ENCODE results near the gene KLF4.

The KLF4 gene

DNA sequence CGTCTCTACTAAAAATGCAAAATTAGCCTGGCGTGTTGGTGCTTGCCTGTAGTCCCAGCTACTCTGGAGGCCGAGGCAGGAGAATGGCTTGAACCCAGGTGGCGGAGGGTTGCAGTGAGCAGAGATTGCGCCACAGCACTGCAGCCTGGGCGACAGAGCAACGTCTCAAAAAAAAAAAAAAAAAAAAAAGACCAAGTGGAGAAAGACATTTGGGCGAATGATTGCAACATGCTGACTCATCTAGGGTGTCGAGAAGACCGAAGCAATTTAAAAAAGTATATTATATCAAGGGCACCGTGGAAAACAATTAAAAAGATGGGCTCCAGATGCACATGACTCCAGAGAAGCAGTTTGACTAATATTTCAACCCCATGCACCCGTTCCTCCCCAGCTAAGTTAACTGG is 9.2 kb downstream of the KLF4 start:
- DNase-seq: peak; percentile 46 to 65 (median 61)
- peaks cover 0 to 4% (median 0%) of the 10 kb centered on the region in 4 experiments for H3K4me1 ChIP-seq (ENCODE audit: control extremely low read depth in 1 of 4, control insufficient read depth in 4 of 4, insufficient read depth in 4 of 4, low read length in 3 of 4)
- WGBS (ENCODE audit: insufficient coverage): 72% methylated on average over 10 of the region's 12 CpGs
- ChIA-PET POLR2A (no interaction called here), CTCF (interaction anchor here (0.9 kb wide), 1 partner anchor 1279 kb away, joined by 3 read pairs; no protein-coding TSS in a partner anchor)
- peaks cover 0 to 2% (median 0%) of the 10 kb centered on the region in 4 experiments for H3K36me3 ChIP-seq (ENCODE audit: control insufficient read depth in 4 of 4, insufficient read depth in 4 of 4, low read length in 3 of 4)
- no peak overlapping the region for H3K27ac ChIP-seq (ENCODE audit: insufficient read depth in 1 of 2, low read depth in 1 of 2, low read length in 2 of 2, poor library complexity in 1 of 2, severe bottlenecking in 2 of 2)
- peak overlapping the region in 2 of 7 experiments; percentile 28 to 34 for H3K4me3 ChIP-seq (ENCODE audit: control insufficient read depth in 1 of 7, extremely low read depth in 1 of 7, insufficient read depth in 4 of 7, low read depth in 2 of 7, low read length in 6 of 7)
- H3K27me3 ChIP-seq (replicated peaks in 2 of 5; ENCODE audit: control insufficient read depth in 4 of 5, insufficient read depth in 5 of 5, low read length in 4 of 5): peaks cover 0 to 2% (median under 1%) of the 10 kb centered on the region in 5 experiments
- no peaks in the 10 kb centered on the region for H3K9me3 ChIP-seq (ENCODE audit: control extremely low read depth in 1 of 5, control insufficient read depth in 4 of 5, insufficient read depth in 2 of 5, low read depth in 1 of 5, low read length in 4 of 5)

DNA sequence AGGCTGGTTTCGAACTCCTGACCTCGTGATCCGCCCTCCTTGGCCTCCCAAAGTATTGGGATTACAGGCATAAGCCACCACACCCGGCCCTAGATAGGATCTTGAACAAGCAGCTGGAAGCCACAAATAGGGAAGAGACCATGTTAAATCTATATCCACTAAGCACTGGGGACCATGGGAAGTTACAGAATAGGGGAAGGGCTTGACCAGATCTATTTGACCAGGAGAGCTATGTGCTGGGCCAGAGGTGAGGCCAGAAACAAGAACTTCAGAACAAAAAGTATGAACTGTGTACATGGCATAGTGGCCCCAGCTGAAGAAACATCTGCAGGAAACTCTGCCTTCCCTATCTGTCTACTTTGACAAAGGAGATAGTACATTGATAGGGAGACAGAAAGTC is 10.8 kb downstream of the KLF4 start:
- no peak for DNase-seq
- CTCF ChIA-PET: interaction anchor here (1.4 to 2.1 kb wide), 2 partner anchors 10 to 795 kb away, joined by 4 to 7 read pairs; no protein-coding TSS in a partner anchor
- Histone ChIP-seq H3K4me1 (ENCODE audit: control extremely low read depth in 1 of 4, control insufficient read depth in 4 of 4, insufficient read depth in 4 of 4, low read length in 3 of 4) (peaks cover 0 to 4% (median 0%) of the 10 kb centered on the region in 4 experiments), H3K27me3 (replicated peaks in 2 of 5; ENCODE audit: control insufficient read depth in 4 of 5, insufficient read depth in 5 of 5, low read length in 4 of 5) (no peaks in the 10 kb centered on the region), H3K27ac (ENCODE audit: insufficient read depth in 1 of 2, low read depth in 1 of 2, low read length in 2 of 2, poor library complexity in 1 of 2, severe bottlenecking in 2 of 2) (no peak overlapping the region), H3K9me3 (ENCODE audit: control extremely low read depth in 1 of 5, control insufficient read depth in 4 of 5, insufficient read depth in 2 of 5, low read depth in 1 of 5, low read length in 4 of 5) (no peaks in the 10 kb centered on the region), H3K4me3 (ENCODE audit: control insufficient read depth in 1 of 7, extremely low read depth in 1 of 7, insufficient read depth in 4 of 7, low read depth in 2 of 7, low read length in 6 of 7) (no peak overlapping the region), H3K36me3 (ENCODE audit: control insufficient read depth in 4 of 4, insufficient read depth in 4 of 4, low read length in 3 of 4) (no peaks in the 10 kb centered on the region)
- POLR2A ChIA-PET: interaction anchor here (0.5 kb wide), 1 partner anchor 685 kb away, joined by 3 read pairs; no protein-coding TSS in a partner anchor
- 85% methylated on average over 3 of the region's 4 CpGs for WGBS (ENCODE audit: insufficient coverage)

DNA sequence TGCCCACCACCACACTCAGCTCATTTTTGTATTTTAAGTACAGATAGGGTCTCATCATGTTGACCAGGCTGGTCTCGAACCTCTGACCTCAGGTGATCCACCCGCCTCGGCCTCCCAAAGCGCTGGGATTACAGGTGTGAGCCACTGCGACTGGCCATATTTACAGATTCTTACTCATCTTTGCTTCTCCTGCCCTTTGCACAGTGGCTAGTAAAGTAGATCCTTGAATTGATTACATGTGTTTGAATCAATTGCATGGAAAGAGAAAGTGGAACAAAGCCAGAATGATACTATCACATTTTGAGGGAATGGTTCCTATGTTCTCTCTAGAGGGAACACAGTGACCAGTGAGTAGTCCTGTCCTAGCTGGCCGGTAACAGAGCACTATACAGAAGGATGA is 15.4 kb downstream of the KLF4 start:
- no peak for DNase-seq
- WGBS (ENCODE audit: insufficient coverage): 96% methylated on average over 4 of the region's 6 CpGs
- H3K4me3 ChIP-seq (ENCODE audit: control insufficient read depth in 1 of 7, extremely low read depth in 1 of 7, insufficient read depth in 4 of 7, low read depth in 2 of 7, low read length in 6 of 7): no peak overlapping the region
- no peak overlapping the region for H3K27ac ChIP-seq (ENCODE audit: insufficient read depth in 1 of 2, low read depth in 1 of 2, low read length in 2 of 2, poor library complexity in 1 of 2, severe bottlenecking in 2 of 2)
- H3K36me3 ChIP-seq (ENCODE audit: control insufficient read depth in 4 of 4, insufficient read depth in 4 of 4, low read length in 3 of 4): no peaks in the 10 kb centered on the region
- ChIA-PET CTCF (interaction anchor here (2.6 kb wide), 1 partner anchor 9 kb away, joined by 8 read pairs; no protein-coding TSS in a partner anchor), POLR2A (interaction anchor here (0.6 kb wide), 1 partner anchor 39 kb away, joined by 7 read pairs; no protein-coding TSS in a partner anchor)
- H3K27me3 ChIP-seq (replicated peaks in 2 of 5; ENCODE audit: control insufficient read depth in 4 of 5, insufficient read depth in 5 of 5, low read length in 4 of 5): no peaks in the 10 kb centered on the region
- no peaks in the 10 kb centered on the region for H3K9me3 ChIP-seq (ENCODE audit: control extremely low read depth in 1 of 5, control insufficient read depth in 4 of 5, insufficient read depth in 2 of 5, low read depth in 1 of 5, low read length in 4 of 5)
- no peaks in the 10 kb centered on the region for H3K4me1 ChIP-seq (ENCODE audit: control extremely low read depth in 1 of 4, control insufficient read depth in 4 of 4, insufficient read depth in 4 of 4, low read length in 3 of 4)

DNA sequence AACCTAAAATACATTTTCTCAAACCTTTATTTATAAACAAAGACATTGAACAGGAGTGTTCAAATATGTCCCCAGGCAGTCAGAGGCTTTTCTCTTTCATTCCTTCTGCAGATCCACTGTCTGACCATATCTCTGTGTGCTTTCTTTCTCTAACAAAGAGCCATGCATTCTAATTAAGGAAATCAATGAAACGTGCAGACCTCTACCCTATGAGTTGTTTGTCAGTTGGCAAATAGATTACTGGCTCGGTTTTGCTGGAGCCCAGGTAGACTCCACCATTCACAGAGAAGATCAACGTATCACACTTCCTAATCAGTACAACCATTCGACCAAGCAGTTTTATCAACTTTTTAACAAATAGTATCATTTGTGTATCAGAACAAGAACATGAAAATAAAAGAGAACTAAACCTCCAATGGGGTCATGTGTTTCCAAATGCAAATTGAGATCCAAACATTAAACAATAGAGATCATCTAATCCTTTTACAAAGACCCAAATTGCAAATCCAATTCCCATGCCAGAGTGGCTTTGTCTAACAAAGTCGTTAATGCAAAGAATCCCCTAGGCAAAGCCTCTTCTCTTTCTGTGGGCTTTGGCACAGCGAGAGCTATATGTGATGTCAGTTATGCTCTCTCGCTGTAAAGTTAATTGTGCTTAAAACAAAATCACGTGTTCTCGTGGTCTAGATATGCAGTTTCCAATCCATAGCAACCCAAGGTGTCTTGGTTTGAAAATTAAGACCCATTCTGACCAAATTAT is 16.8 kb downstream of the KLF4 start:
- H3K9me3 ChIP-seq (ENCODE audit: control extremely low read depth in 1 of 5, control insufficient read depth in 4 of 5, insufficient read depth in 2 of 5, low read depth in 1 of 5, low read length in 4 of 5): no peaks in the 10 kb centered on the region
- DNase-seq: no peak
- no peaks in the 10 kb centered on the region for H3K4me1 ChIP-seq (ENCODE audit: control extremely low read depth in 1 of 4, control insufficient read depth in 4 of 4, insufficient read depth in 4 of 4, low read length in 3 of 4)
- CTCF ChIA-PET: no interaction called here
- H3K27me3 ChIP-seq (replicated peaks in 2 of 5; ENCODE audit: control insufficient read depth in 4 of 5, insufficient read depth in 5 of 5, low read length in 4 of 5): peaks cover 0 to under 1% (median 0%) of the 10 kb centered on the region in 5 experiments
- no peak overlapping the region for H3K4me3 ChIP-seq (ENCODE audit: control insufficient read depth in 1 of 7, extremely low read depth in 1 of 7, insufficient read depth in 4 of 7, low read depth in 2 of 7, low read length in 6 of 7)
- H3K36me3 ChIP-seq (ENCODE audit: control insufficient read depth in 4 of 4, insufficient read depth in 4 of 4, low read length in 3 of 4): no peaks in the 10 kb centered on the region
- 83% methylated on average over 2 of the region's 9 CpGs for WGBS (ENCODE audit: insufficient coverage)
- POLR2A ChIA-PET: no interaction called here
- no peak overlapping the region for H3K27ac ChIP-seq (ENCODE audit: insufficient read depth in 1 of 2, low read depth in 1 of 2, low read length in 2 of 2, poor library complexity in 1 of 2, severe bottlenecking in 2 of 2)

DNA sequence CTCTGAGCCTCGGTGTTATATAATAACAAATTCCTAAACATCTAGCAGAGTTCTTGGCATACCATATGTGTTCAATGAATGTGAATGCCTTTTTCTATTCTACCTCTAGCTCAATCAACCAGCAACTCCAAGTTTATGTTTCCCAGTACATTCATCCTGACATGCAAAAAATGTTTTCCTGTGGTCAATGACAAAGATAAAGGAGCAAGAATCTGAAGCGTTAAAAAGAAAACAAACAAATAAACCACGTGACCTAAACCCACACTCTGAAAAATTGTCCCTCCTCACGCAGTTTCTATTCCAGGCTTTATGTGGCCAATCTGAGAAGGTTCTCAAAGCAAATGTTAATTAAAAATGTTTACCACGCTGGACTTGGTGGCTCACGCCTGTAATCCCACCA is 18.0 kb downstream of the KLF4 start:
- 96% methylated on average over 4 of the region's 6 CpGs for WGBS (ENCODE audit: insufficient coverage)
- POLR2A ChIA-PET: no interaction called here

DNA sequence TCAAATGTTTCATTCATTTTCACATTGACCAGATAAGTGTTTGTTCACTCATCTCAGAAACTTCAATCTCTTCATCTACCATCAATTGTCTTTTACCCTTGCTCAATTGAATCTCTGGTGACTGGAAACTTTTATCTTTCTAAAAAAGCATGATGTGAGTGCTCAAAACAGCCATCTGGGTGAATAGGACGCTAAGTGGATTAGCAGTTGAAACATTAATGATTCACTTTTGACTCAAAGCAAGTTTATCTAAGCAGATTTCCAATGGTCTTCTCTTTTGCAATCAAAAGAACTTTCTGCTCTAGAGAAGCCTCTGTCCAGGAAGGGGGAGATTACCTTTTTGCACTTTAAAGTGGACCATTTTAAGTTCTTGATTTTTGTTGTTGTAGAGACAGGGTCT is 22.2 kb downstream of the KLF4 start:
- DNase-seq: no peak
- no peak overlapping the region for H3K27ac ChIP-seq (ENCODE audit: insufficient read depth in 1 of 2, low read depth in 1 of 2, low read length in 2 of 2, poor library complexity in 1 of 2, severe bottlenecking in 2 of 2)
- ChIA-PET POLR2A (no interaction called here), CTCF (no interaction called here)
- H3K4me3 ChIP-seq (ENCODE audit: control insufficient read depth in 1 of 7, extremely low read depth in 1 of 7, insufficient read depth in 4 of 7, low read depth in 2 of 7, low read length in 6 of 7): no peak overlapping the region
- H3K27me3 ChIP-seq (replicated peaks in 2 of 5; ENCODE audit: control insufficient read depth in 4 of 5, insufficient read depth in 5 of 5, low read length in 4 of 5): peaks cover 8 to 38% (median 16%) of the 10 kb centered on the region in 5 experiments
- WGBS (ENCODE audit: insufficient coverage): 100% methylated on average over 1 of the region's 1 CpG
- peaks cover 0 to 14% (median 12%) of the 10 kb centered on the region in 4 experiments for H3K4me1 ChIP-seq (ENCODE audit: control extremely low read depth in 1 of 4, control insufficient read depth in 4 of 4, insufficient read depth in 4 of 4, low read length in 3 of 4)
- no peaks in the 10 kb centered on the region for H3K36me3 ChIP-seq (ENCODE audit: control insufficient read depth in 4 of 4, insufficient read depth in 4 of 4, low read length in 3 of 4)
- no peaks in the 10 kb centered on the region for H3K9me3 ChIP-seq (ENCODE audit: control extremely low read depth in 1 of 5, control insufficient read depth in 4 of 5, insufficient read depth in 2 of 5, low read depth in 1 of 5, low read length in 4 of 5)

More for the DNA sequence above, 18.0 kb downstream of the KLF4 start:
- no peak for DNase-seq
- CTCF ChIA-PET: no interaction called here
- no peak overlapping the region for H3K27ac ChIP-seq (ENCODE audit: insufficient read depth in 1 of 2, low read depth in 1 of 2, low read length in 2 of 2, poor library complexity in 1 of 2, severe bottlenecking in 2 of 2)
- no peaks in the 10 kb centered on the region for H3K4me1 ChIP-seq (ENCODE audit: control extremely low read depth in 1 of 4, control insufficient read depth in 4 of 4, insufficient read depth in 4 of 4, low read length in 3 of 4)
- H3K4me3 ChIP-seq (ENCODE audit: control insufficient read depth in 1 of 7, extremely low read depth in 1 of 7, insufficient read depth in 4 of 7, low read depth in 2 of 7, low read length in 6 of 7): no peak overlapping the region
- peaks cover 0 to 11% (median 4%) of the 10 kb centered on the region in 5 experiments for H3K27me3 ChIP-seq (replicated peaks in 2 of 5; ENCODE audit: control insufficient read depth in 4 of 5, insufficient read depth in 5 of 5, low read length in 4 of 5)
- H3K36me3 ChIP-seq (ENCODE audit: control insufficient read depth in 4 of 4, insufficient read depth in 4 of 4, low read length in 3 of 4): no peaks in the 10 kb centered on the region
- no peaks in the 10 kb centered on the region for H3K9me3 ChIP-seq (ENCODE audit: control extremely low read depth in 1 of 5, control insufficient read depth in 4 of 5, insufficient read depth in 2 of 5, low read depth in 1 of 5, low read length in 4 of 5)

DNA sequence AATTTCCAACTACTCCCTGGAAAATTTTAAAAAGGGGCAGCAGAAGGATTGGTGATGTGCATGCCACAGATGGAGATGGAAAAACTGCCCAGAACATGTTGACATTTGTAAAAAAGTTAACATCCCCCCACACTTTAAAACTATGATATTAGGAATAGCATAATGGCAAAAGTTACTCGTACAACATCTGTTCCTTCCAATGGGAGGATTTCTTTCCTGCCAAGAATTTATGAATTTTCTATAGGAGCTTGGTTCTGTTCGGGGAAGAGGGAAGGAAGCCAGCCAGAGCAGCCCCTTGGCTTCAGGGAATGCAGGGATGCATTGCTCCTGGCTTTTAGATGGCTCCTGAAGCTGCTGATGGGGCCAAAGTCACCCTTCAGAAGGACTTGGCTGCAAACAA is 22.7 kb downstream of the KLF4 start:
- Histone ChIP-seq H3K27me3 (replicated peaks in 2 of 5; ENCODE audit: control insufficient read depth in 4 of 5, insufficient read depth in 5 of 5, low read length in 4 of 5) (peaks cover 8 to 40% (median 16%) of the 10 kb centered on the region in 5 experiments), H3K9me3 (ENCODE audit: control extremely low read depth in 1 of 5, control insufficient read depth in 4 of 5, insufficient read depth in 2 of 5, low read depth in 1 of 5, low read length in 4 of 5) (no peaks in the 10 kb centered on the region), H3K36me3 (ENCODE audit: control insufficient read depth in 4 of 4, insufficient read depth in 4 of 4, low read length in 3 of 4) (no peaks in the 10 kb centered on the region), H3K4me1 (ENCODE audit: control extremely low read depth in 1 of 4, control insufficient read depth in 4 of 4, insufficient read depth in 4 of 4, low read length in 3 of 4) (peaks cover 0 to 14% (median 12%) of the 10 kb centered on the region in 4 experiments), H3K4me3 (ENCODE audit: control insufficient read depth in 1 of 7, extremely low read depth in 1 of 7, insufficient read depth in 4 of 7, low read depth in 2 of 7, low read length in 6 of 7) (no peak overlapping the region), H3K27ac (ENCODE audit: insufficient read depth in 1 of 2, low read depth in 1 of 2, low read length in 2 of 2, poor library complexity in 1 of 2, severe bottlenecking in 2 of 2) (no peak overlapping the region)
- no peak for DNase-seq
- POLR2A ChIA-PET: no interaction called here
- CTCF ChIA-PET: interaction anchor here (1.9 kb wide), 1 partner anchor 1099 kb away, joined by 5 read pairs; no protein-coding TSS in a partner anchor
- WGBS (ENCODE audit: insufficient coverage): 80% methylated on average over 1 of the region's 2 CpGs
